ENCODE data around the gene DGLUCY.

Gene DGLUCY

GRCh38 chr14:91270188-91270587 is 156.3 kb downstream of the DGLUCY start:
- Histone ChIP-seq H3K9me3 (ENCODE audit: control insufficient read depth, insufficient read depth, low read depth, low read length) (no peaks in the 10 kb centered on the region), H3K4me3 (ENCODE audit: low read depth, low read length) (no peak overlapping the region), H3K27me3 (ENCODE audit: control insufficient read depth, insufficient read depth, low read length) (peaks cover 6% of the 10 kb centered on the region), H3K36me3 (ENCODE audit: control insufficient read depth, insufficient read depth, low read length) (peaks cover 25% of the 10 kb centered on the region), H3K27ac (ENCODE audit: low read depth, low read length) (no peak overlapping the region), H3K4me1 (ENCODE audit: control insufficient read depth, insufficient read depth, low read length) (no peaks in the 10 kb centered on the region), H3K9ac (ENCODE audit: low read length) (no peak overlapping the region)

- Histone ChIP-seq H3K9ac (ENCODE audit: low read length) (no peak overlapping the region), H3K4me3 (ENCODE audit: low read depth, low read length) (no peak overlapping the region), H3K4me1 (ENCODE audit: control insufficient read depth, insufficient read depth, low read length) (no peaks in the 10 kb centered on the region), H3K27me3 (ENCODE audit: control insufficient read depth, insufficient read depth, low read length) (peaks cover 2% of the 10 kb centered on the region; the same call in 1 of the 2 replicates), H3K36me3 (ENCODE audit: control insufficient read depth, insufficient read depth, low read length) (peaks cover 26% of the 10 kb centered on the region), H3K9me3 (ENCODE audit: control insufficient read depth, insufficient read depth, low read depth, low read length) (no peaks in the 10 kb centered on the region), H3K27ac (ENCODE audit: low read depth, low read length) (no peak overlapping the region)
Measured at GRCh38 chr14:91270619-91271018, 156.7 kb downstream of the DGLUCY start.

GRCh38 chr14:91271639-91272038 is 157.8 kb downstream of the DGLUCY start:
- H3K9ac ChIP-seq (ENCODE audit: low read length) = no peak overlapping the region
- H3K4me3 ChIP-seq (ENCODE audit: low read depth, low read length) = no peak overlapping the region
- H3K4me1 ChIP-seq (ENCODE audit: control insufficient read depth, insufficient read depth, low read length) = no peaks in the 10 kb centered on the region
- no peak overlapping the region for H3K27ac ChIP-seq (ENCODE audit: low read depth, low read length)
- no peaks in the 10 kb centered on the region for H3K9me3 ChIP-seq (ENCODE audit: control insufficient read depth, insufficient read depth, low read depth, low read length)
- no peaks in the 10 kb centered on the region for H3K27me3 ChIP-seq (ENCODE audit: control insufficient read depth, insufficient read depth, low read length)
- H3K36me3 ChIP-seq (ENCODE audit: control insufficient read depth, insufficient read depth, low read length) = peaks cover 33% of the 10 kb centered on the region

GRCh38 chr14:91272341-91273272 is 158.7 kb downstream of the DGLUCY start:
- H3K9me3 ChIP-seq (ENCODE audit: control insufficient read depth, insufficient read depth, low read depth, low read length) = no peaks in the 10 kb centered on the region
- H3K9ac ChIP-seq (ENCODE audit: low read length) = no peak overlapping the region
- H3K4me3 ChIP-seq (ENCODE audit: low read depth, low read length) = no peak overlapping the region
- no peak overlapping the region for H3K27ac ChIP-seq (ENCODE audit: low read depth, low read length)
- H3K4me1 ChIP-seq (ENCODE audit: control insufficient read depth, insufficient read depth, low read length) = no peaks in the 10 kb centered on the region
- peaks cover 41% of the 10 kb centered on the region for H3K36me3 ChIP-seq (ENCODE audit: control insufficient read depth, insufficient read depth, low read length)
- no peaks in the 10 kb centered on the region for H3K27me3 ChIP-seq (ENCODE audit: control insufficient read depth, insufficient read depth, low read length)

GRCh38 chr14:91273273-91273884 is 159.5 kb downstream of the DGLUCY start:
- no peak overlapping the region for H3K4me3 ChIP-seq (ENCODE audit: low read depth, low read length)
- H3K27me3 ChIP-seq (ENCODE audit: control insufficient read depth, insufficient read depth, low read length) = no peaks in the 10 kb centered on the region
- H3K9ac ChIP-seq (ENCODE audit: low read length) = no peak overlapping the region
- H3K36me3 ChIP-seq (ENCODE audit: control insufficient read depth, insufficient read depth, low read length) = peaks cover 48% of the 10 kb centered on the region
- H3K4me1 ChIP-seq (ENCODE audit: control insufficient read depth, insufficient read depth, low read length) = no peaks in the 10 kb centered on the region
- H3K27ac ChIP-seq (ENCODE audit: low read depth, low read length) = no peak overlapping the region
- H3K9me3 ChIP-seq (ENCODE audit: control insufficient read depth, insufficient read depth, low read depth, low read length) = no peaks in the 10 kb centered on the region

- H3K4me1 ChIP-seq (ENCODE audit: control insufficient read depth, insufficient read depth, low read length) = no peaks in the 10 kb centered on the region
- H3K9me3 ChIP-seq (ENCODE audit: control insufficient read depth, insufficient read depth, low read depth, low read length) = no peaks in the 10 kb centered on the region
- no peak overlapping the region for H3K4me3 ChIP-seq (ENCODE audit: low read depth, low read length)
- H3K36me3 ChIP-seq (ENCODE audit: control insufficient read depth, insufficient read depth, low read length) = peaks cover 52% of the 10 kb centered on the region
- H3K27me3 ChIP-seq (ENCODE audit: control insufficient read depth, insufficient read depth, low read length) = no peaks in the 10 kb centered on the region
- no peak overlapping the region for H3K27ac ChIP-seq (ENCODE audit: low read depth, low read length)
- no peak overlapping the region for H3K9ac ChIP-seq (ENCODE audit: low read length)
Measured at GRCh38 chr14:91273885-91274273, 160.0 kb downstream of the DGLUCY start.

- no peak overlapping the region for H3K9ac ChIP-seq (ENCODE audit: low read length)
- no peaks in the 10 kb centered on the region for H3K27me3 ChIP-seq (ENCODE audit: control insufficient read depth, insufficient read depth, low read length)
- H3K27ac ChIP-seq (ENCODE audit: low read depth, low read length) = no peak overlapping the region
- H3K4me3 ChIP-seq (ENCODE audit: low read depth, low read length) = no peak overlapping the region
- H3K4me1 ChIP-seq (ENCODE audit: control insufficient read depth, insufficient read depth, low read length) = no peaks in the 10 kb centered on the region
- H3K9me3 ChIP-seq (ENCODE audit: control insufficient read depth, insufficient read depth, low read depth, low read length) = no peaks in the 10 kb centered on the region
- peaks cover 62% of the 10 kb centered on the region for H3K36me3 ChIP-seq (ENCODE audit: control insufficient read depth, insufficient read depth, low read length)
Measured at GRCh38 chr14:91274796-91275195, 160.9 kb downstream of the DGLUCY start.
